SW480 (cell line): Measurements from ENCODE around the gene TCAF1.
A peak's percentile ranks its signal among the peaks of the same experiment; 100 is the strongest.
"Not testable (repeated sequence)": the region's sequence is repeated elsewhere in the genome, so short reads cannot be mapped to it uniquely, and the experiment has no call there.

Experiments used
- DNase-seq: peaks from one replicate; pipeline ENCODE4 v3.0.0-alpha.2; 2016; ENCODE audit warnings: low spot score

The TCAF1 gene

DNA sequence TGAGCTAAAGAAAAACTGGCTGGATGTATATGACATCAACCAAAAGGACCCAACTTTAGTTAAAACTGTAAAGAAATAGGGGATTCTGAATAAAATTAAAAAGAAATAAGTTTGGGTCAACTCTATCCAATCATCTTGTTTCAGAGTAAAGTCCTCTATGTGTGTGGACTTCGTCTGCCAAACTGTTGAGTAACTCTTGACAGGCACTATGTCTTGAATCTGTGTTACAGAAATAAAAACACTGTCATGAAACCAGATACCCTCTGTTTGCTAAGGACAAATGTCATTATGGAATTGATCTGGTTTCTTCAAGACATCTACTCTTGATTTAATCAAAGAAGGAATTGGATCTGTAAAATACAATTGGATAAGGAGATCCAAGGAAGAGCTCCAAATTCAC, 46.5 kb downstream of the TCAF1 start:
- DNase-seq, result not testable (repeated sequence)

DNA sequence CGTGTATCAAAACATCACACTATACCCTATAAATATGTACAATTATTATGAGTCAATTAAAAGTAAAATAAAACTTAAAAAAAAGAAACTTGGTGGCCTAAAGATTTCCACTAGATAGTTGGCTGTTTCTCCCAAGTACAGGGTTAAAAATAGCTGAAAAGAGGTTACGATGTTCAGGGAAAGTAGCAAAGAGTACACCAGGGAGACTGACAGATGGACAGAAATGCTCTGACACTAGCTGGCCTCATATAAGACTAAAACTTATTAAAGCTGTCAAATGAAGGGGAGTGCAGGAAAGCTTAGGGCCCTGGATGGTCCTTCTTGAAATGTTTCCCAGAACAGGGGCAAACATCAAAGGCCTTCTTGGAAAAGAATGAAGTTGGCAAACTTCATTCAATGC, 51.3 kb downstream of the TCAF1 start:
- no peak for DNase-seq

DNA sequence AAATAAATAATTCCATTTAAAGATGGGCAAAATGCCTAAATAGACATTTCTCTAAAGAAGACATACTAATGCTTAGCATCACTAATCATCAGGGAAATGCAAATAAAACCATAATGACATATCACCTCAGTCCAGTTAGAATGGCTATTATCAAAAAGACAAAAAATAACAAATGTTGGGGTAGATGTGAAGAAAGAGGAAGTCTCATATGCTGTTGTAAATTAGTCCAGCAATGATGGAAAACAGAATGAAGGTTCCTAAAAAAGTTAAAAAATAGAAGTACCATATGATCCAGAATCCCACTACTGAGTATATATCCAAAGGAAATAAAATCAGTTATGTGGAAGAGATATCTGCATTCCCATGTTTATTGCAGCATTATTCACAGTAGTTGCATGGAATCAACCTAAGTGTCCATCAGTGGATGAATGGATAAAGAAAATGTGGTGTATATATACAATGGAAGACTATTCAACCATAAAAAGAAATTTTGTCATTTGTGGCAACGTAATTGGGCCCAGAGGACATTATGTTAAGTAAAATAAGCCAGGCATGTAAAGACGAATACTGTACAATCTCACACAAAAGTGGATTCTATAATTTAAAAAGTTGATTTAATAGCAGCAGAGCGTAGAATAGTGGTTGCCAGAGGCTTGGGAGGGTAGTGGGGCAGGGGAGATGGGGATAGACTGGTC, 52.0 kb downstream of the TCAF1 start:
- no peak for DNase-seq

DNA sequence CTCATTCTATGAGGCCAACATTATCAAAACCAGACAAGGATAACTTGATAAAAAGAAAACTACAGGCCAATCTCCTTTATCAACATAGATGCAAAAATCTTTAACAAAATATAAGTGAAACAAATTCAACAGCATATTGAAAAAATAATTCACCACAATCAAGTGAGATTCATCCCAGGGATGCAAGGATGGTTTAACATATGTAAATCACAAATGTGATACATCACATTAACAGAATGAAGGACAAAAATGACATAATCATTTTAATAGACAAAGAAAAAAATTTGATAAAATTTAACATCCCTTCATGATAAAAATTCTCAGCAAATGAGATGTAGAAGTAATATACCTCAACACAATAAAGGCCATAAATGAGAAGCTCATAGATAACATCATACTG, 53.8 kb downstream of the TCAF1 start:
- no peak for DNase-seq

DNA sequence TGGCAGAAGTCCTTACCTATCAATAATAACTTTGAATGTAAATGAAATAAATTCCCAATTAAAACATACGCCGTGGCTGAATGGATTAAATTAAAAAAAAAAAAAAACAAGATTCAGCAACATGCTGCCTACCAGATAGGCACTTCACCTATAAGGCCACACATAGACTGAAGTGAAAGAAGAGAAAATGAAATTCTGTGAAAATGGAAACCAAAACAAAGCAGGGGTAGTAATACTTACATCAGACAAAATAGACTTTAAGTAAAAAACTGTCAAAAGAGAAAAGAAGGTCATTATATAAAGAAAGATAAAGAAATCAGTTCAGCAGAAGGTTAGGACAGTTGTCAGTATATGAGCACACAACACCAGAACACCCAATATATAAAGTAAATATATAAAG, 55.3 kb downstream of the TCAF1 start:
- DNase-seq, result no peak

DNA sequence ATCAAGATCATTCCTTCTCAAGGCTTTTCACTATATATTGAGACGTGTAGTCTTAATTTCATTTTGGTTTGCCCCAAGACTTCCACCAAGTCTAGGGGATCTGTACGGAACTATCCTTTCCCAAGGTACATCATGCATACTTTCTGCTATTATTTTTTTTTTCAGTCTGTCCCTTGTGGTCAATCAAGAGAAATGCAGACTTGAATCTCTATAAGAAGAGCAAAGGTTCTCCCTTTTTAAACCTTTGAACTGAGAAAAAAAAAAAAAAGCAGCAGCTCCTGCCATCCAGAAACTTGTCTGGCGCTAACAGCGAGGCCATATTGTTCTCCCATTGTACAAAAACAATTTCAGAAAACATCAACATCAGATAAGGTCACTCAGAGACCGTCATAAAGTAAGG, 60.3 kb downstream of the TCAF1 start:
- DNase-seq, result peak; percentile 52

DNA sequence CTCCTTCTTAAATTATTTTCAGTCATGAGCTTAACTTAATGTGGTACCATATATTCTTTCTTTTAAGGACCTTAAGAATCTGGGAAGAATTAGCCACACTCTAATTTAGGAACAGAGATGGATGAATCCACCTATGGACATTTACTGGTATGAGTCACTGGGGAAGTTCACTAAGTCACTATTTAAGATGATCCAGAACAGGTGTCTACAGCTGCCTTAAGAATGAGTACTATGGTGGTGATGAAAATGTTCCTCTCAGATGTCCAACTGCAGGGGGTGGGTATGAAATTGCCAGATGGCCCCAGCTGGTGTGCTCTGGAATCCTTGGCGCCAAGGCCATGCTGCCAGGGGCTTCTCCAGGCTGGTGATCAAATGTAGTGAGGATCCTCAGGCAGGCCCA, 61.9 kb downstream of the TCAF1 start:
- not testable (repeated sequence) for DNase-seq

DNA sequence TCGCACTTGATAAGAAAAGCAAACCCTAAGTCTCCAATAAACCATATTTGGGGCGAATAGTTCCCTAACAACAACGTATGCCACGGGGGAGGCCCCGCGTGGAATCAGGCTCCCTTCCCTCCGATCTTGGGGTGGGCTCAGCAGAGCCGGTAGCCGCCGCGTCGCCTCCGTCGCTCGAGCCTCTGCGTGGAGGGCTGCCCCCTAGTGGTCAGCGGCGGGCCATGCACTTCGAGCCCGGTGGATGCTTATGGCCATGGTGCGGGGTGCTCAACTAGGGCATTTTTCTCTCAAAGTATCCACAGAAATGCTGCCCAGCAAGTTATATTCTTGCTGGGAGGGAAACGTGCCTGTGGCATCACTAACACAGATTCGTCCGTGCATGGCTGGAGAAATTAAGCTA, 64.8 kb downstream of the TCAF1 start:
- DNase-seq, result not testable (repeated sequence)

DNA sequence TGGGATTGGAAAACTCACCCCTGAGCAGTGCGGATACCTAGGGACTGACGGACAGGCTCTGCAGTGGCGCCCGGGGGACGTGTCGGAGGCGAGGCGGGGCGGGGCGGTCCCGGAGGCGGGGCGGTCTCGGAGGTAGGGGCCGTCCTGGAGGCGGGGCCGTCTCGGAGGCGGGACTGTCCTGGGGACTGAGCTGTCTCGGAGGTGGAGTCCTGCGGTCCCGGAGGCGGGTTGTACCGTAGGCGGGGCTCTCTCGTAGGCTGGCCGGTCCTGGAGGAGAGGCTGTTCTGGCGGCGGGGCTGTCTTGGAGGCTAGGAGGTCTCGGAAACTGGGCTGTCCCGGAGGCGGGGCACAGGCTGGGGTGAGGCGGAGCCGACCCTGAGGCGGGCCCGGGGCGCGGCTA, 65.4 kb downstream of the TCAF1 start:
- not testable (repeated sequence) for DNase-seq

DNA sequence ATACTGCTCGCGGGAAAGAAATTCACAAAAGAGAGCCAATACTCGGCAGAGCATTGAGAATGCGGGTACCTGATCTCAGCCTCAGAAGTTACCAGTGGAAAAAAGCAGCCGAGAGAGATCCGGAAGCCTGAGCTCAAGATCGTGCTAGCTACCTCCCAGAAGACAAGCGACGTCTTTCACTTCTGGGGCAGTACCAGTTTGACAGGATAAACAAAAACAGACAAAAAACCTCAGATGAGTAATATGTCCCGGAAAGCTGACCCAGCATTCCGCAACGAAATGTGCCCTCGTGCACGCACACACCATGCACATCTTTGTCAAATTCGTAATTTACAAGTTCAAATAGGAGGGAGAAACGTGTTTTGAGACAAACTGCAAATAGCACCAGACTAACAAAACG, 65.9 kb downstream of the TCAF1 start:
- not testable (repeated sequence) for DNase-seq

DNA sequence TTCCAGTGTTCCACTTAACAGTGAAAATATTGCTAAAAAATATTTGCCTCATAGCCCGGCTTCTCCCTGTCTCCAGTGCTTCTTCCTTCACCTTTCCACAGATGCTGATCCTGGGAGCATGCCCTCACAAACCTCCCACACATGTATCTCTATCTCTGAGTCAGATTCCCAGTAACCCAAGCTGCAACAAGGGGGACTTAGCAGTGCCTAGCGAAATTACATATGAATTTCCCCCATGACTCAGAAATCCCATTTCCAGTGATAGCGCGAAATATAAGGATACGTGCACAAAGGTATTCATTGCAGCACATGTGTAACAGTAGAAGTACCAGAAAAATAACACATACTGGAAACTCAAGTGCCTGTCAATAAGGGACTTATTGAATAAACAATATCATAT, 75.4 kb downstream of the TCAF1 start:
- not testable (repeated sequence) for DNase-seq

DNA sequence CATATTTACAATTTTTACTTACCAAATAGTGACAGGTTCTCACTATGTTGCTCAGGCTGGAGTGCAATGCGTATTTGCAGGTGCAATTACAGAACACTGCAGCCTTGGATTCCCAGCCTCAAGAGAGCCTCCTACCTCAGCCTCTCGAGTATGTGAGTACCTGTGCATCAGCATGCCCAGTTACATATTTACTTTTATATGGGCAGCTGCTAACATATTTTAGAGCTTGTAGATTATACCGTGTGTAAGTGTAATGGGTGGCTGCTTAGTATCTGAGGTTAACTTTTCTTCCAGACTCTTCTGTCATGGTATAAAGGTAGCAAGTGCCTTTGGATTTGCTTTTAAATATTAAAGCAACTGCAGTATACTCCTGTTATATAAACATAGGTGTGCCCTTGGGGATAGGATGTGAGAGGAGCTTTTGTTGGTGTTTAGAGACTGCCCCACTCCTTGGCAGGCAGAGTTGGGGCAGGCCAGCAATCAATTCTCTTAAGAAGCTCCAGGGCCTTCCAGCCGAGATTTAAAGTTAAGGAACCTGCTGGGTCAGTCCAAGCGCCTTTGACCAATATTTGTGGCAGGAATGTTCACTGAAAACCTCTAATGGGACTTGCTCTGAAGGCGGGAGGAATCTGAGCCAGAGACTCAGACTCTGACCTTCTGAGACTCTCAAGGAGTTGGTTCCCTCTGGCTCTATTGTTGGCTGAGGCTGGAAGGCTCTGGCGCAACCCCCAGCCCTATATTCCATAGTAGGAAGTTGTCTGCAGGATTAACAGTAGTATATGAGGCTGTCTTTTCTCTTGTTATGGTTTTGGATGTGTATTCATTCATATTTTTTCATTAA, 77.5 kb downstream of the TCAF1 start:
- not testable (repeated sequence) for DNase-seq

DNA sequence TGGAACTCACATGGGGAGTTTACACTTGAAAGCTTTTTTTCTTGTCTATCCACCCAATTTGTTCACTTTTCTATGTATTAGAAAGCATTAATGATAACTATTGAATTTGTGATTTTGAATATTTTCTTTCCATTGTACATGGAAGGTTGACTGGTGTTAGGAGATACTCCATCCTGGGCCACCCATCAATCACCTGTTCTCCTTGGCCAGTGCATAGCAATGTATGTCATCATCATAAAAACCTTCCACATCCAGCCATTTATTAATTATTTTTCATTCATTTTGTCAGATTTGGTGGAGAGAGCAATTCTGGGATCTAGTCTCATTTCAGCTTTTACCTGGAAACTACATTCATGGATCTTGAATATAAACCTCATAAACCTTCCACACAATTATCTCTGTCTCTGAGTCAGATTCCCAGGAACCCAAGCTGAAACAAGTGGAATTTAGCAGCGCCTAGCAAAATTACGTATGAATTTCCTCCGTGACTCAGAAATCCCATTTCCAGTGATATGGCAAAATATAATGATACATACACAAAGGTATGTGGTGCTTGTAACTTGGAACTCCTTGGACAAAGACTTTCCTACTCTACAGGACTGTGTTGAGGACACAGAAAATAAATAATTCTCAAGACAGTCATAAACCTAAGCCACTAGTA, 78.2 kb downstream of the TCAF1 start:
- DNase-seq, result not testable (repeated sequence)

DNA sequence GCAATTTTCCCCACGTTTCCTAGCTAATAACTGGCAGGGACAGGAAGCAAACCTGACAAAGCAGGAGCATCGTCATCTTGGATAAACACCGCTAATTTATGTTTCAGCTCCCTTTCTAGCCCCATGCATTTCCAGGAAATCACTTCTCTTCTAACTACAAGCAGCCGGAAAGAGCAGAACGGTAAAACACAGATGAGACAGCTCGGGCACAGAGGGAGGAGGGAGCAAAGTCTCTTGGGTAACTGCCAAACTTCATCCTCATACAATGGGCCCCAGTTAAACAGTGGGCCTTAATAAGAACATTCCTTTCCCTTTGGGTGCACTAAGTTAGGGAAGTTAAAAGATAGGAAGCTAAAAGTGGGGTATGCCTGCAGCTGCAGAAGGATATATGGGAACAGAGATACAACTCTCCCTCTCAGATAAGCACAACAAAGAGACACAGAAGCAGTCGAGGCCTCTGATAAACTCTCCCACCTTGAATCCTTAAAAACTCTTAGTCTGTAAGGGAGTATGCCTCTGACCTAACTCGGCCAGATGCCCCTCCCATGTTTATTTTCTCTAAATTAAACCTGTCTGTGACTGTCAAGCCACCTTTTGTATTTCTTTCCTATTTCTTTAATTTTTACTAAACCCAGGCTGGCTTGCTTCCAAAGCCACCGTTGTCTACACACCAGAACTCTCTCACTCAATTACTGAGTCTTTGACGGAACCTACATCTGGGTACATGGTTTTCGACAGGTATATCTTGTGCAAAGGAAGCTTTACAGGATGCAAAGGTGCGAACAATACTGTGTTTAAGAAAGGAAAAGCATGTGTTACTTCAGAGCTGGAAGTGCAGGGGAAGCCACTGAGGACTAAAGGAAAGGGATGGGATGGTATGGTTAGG, 80.3 kb downstream of the TCAF1 start:
- DNase-seq, result not testable (repeated sequence)

DNA sequence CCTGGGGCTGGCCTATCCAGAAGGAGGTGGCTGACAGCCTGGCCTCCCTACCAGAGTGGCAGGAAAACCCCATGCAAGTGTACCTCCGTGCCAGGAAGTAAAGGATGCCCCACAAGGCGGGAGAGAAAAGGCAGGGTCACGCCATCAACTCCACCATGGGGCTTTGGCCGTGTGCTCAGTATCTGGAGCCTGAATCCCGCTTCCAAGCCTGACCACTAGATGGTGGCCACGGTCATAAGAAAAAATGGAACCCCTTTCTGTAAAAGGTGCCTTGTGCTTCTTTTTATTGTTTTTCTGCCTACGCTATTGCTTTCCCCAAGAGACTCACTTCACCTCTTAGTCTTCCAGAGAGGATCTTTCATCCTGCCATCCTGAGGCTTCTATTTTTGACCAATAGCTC, 84.1 kb downstream of the TCAF1 start:
- DNase-seq, result not testable (repeated sequence)

DNA sequence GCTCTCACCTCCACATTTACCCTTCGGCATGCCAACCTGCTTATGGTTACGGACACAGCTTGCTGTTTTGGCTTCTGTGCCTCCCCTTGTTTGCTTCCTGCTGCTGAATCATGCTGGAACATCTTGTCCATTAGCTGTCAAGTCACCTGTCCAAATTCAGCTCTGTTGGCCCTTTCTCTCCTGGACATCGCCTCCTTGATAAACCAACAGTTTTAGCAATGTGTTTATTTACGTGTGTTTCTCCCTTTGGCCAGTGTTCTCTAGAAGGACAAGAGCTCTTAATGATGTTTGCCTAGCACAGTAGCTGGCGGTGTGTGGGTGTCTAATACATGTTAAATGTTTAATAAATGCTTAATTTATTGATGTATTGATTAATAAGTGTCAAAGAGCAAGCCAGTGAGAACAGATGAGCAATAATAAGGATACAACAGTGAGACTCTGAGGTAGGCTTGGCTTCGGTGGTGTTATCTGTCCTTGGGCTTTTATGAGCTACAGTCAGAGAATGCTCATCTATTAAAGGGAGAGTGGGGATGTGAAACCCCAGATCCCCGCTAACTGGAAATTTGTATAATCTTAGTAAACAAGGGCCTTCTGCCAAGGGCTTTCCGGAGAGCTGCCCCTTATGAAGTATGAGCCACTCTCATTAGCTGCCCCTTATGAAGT, 85.4 kb downstream of the TCAF1 start:
- not testable (repeated sequence) for DNase-seq

DNA sequence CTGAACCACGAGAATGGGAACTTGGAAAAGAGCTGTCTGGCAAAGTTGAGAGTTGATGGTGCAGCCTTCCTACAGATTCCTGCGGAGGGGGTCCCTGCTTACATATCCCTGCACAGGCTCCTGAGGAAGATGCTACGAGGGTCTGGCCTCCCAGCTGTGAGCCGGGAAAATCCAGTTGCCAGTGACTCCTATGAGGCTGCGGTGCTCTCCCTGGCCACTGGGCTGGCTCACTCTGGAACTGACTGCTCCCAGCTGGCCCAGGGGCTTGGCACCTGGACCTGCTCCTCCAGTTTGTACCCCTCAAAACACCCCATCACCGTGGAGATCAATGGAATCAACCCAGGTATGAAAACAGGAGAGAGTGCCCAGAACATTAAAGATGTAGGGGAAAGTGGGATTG, 91.3 kb downstream of the TCAF1 start:
- DNase-seq, result not testable (repeated sequence)

DNA sequence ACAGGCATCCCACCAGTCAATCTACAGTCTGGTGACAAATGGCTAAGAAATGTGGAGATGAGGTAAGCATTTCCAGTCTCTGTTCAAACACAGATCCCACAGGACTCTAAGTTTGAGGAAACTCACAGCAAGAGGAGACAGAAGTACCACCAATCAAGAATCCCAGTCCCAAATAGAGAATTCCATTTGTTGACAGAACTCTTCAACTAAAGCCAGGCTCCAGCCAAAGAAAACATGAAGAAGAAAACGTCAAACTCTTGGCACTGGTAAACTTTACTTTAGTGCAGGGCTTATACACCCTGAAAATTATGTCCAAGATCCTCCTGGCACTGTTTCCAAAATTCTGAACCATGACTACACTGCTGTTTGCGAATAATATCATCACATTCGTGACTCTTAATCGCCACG, 95.3 kb downstream of the TCAF1 start:
- not testable (repeated sequence) for DNase-seq
